B cell (primary cell): ENCODE measurements around the gene KCNA10. TPM values are rescaled to one million over a fixed set of nuclear protein-coding genes. Genes with fewer than 3 reads are reported as not detected.

Experiments
- ATAC-seq: fragments of 200-7000 bp; cut with Tn5 transposase; one replicate; pipeline ENCODE4 v1.10.0; 2021; ENCODE audit warnings: low read depth, mild to moderate bottlenecking, moderate number of reproducible peaks, moderate library complexity
- CTCF ChIA-PET: fragments of 350-600 bp; sonication (Branson Sonifier 250); formaldehyde crosslinking; loops from one replicate; lab custom pipeline; 2021; ENCODE audit warnings: antibody characterized with exemption, inconsistent platforms; lab: Charles Lee
- POLR2A ChIA-PET: fragments of 350-600 bp; sonication (Branson Sonifier 250); formaldehyde crosslinking; loops from one replicate; lab custom pipeline; 2021; ENCODE audit warnings: antibody characterized with exemption; lab: Charles Lee
- DNase-seq: peaks from one replicate; pipeline ENCODE4 v3.0.0; 2013
- H2AFZ ChIP-seq: 2 replicates; pipeline ENCODE4 v1.6.1; 2012; ENCODE audit warnings: mild to moderate bottlenecking, low read depth, low read length; ENCODE audit not compliant: insufficient read depth, poor library complexity, severe bottlenecking
- H3K27ac ChIP-seq, 2 donors: 1 replicate in 1 of 2; 2 replicates in 1 of 2; pipeline ENCODE4 v1.5.1; 2012 to 2013; ENCODE audit warnings: low read length in 2 of 2, mild to moderate bottlenecking in 2 of 2, moderate library complexity in 1 of 2
- H3K27me3 ChIP-seq, 4 experiments: fragments of 200-600 bp in 1 of 4; sonication (generic) in 1 of 4; replicated peaks in 1 of 4; 1 replicate in 2 of 4; 2 replicates in 2 of 4; pipeline versions ENCODE4 v1.6.1 to v1.7.0; 2013 to 2016; ENCODE audit warnings: low read length in 3 of 4, mild to moderate bottlenecking in 2 of 4, mixed read lengths in 1 of 4, moderate library complexity in 1 of 4; ENCODE audit not compliant: insufficient read depth in 4 of 4, control insufficient read depth in 3 of 4; ENCODE audit errors: control extremely low read depth in 1 of 4
- H3K36me3 ChIP-seq, 2 experiments: replicated peaks in 1 of 2; 1 replicate in 1 of 2; 2 replicates in 1 of 2; pipeline versions ENCODE4 v1.6.1 to v1.7.1; 2013; ENCODE audit warnings: low read length in 1 of 2; ENCODE audit not compliant: insufficient read depth in 2 of 2, control insufficient read depth in 1 of 2; ENCODE audit errors: control extremely low read depth in 1 of 2, extremely low read depth in 1 of 2
- H3K4me1 ChIP-seq, 2 donors: fragments of 200-600 bp in 1 of 2; sonication (generic) in 1 of 2; 1 replicate in 1 of 2; 2 replicates in 1 of 2; pipeline versions ENCODE4 v1.5.1 to v1.6.1; 2013 to 2017; ENCODE audit warnings: low read length in 2 of 2; ENCODE audit not compliant: control insufficient read depth in 2 of 2, insufficient read depth in 2 of 2
- H3K4me2 ChIP-seq: replicated peaks from 2 replicates; pipeline ENCODE3; 2012; ENCODE audit warnings: mild to moderate bottlenecking, low read depth, low read length; ENCODE audit not compliant: poor library complexity, severe bottlenecking
- H3K4me3 ChIP-seq, 5 experiments: fragments of 200-600 bp in 1 of 5; sonication (generic) in 1 of 5; 1 replicate in 3 of 5; 2 replicates in 2 of 5; pipeline versions ENCODE4 v1.5.1 to v1.7.0; 2011 to 2016; ENCODE audit warnings: low read length in 4 of 5, mild to moderate bottlenecking in 4 of 5, low read depth in 2 of 5, control low read depth in 1 of 5, moderate library complexity in 1 of 5; ENCODE audit not compliant: insufficient read depth in 1 of 5; ENCODE audit errors: control extremely low read depth in 1 of 5, extremely low read depth in 1 of 5
- H3K79me2 ChIP-seq: fragments of 200-600 bp; sonication (generic); one replicate; pipeline ENCODE4 v1.6.0; 2016; ENCODE audit warnings: low read length; ENCODE audit not compliant: control insufficient read depth, insufficient read depth
- H3K9ac ChIP-seq: fragments of 200-600 bp; sonication (generic); 2 replicates; pipeline ENCODE4 v1.6.1; 2017; ENCODE audit warnings: mild to moderate bottlenecking, low read length, moderate library complexity
- H3K9me3 ChIP-seq, 3 donors: one replicate each; pipeline versions ENCODE4 v1.6.1 to v1.7.1; 2013; ENCODE audit warnings: low read length in 2 of 3; ENCODE audit not compliant: control insufficient read depth in 2 of 3, insufficient read depth in 1 of 3; ENCODE audit errors: control extremely low read depth in 1 of 3
- H4K20me1 ChIP-seq: 2 replicates; pipeline ENCODE4 v1.6.0; 2012; ENCODE audit warnings: mild to moderate bottlenecking, low read length; ENCODE audit not compliant: insufficient read depth, control insufficient read depth, poor library complexity, severe bottlenecking
- H3K27ac Mint-ChIP-seq: one replicate; pipeline ENCODE4 v1.8.0; 2021; ENCODE audit warnings: mixed read lengths
- H3K27me3 Mint-ChIP-seq: one replicate; pipeline ENCODE4 v1.8.0; 2021; ENCODE audit warnings: mixed read lengths
- H3K4me1 Mint-ChIP-seq: one replicate; pipeline ENCODE4 v1.8.0; 2021; ENCODE audit warnings: mixed read lengths
- H3K4me3 Mint-ChIP-seq: one replicate; pipeline ENCODE4 v1.8.0; 2021; ENCODE audit warnings: mixed read lengths
- H3K9me3 Mint-ChIP-seq: one replicate; pipeline ENCODE4 v1.8.0; 2022; ENCODE audit warnings: mixed read lengths; ENCODE audit not compliant: insufficient read depth
- CTCF ChIP-seq: fragments of 200-600 bp; IDR thresholded peaks from one replicate; pipeline ENCODE4 v1.8.0; 2022; ENCODE audit warnings: antibody characterized with exemption, mild to moderate bottlenecking
- EZH2 ChIP-seq: IDR thresholded peaks from 2 replicates; pipeline ENCODE4 v1.6.1; 2012; ENCODE audit warnings: borderline replicate concordance, low read depth, mild to moderate bottlenecking, moderate library complexity, low read length; ENCODE audit not compliant: insufficient read depth, poor library complexity, severe bottlenecking
- WGBS: methylation state at CpG from one replicate; pipeline ENCODE4 v1.1.5; 2013; ENCODE audit warnings: missing lambda C conversion rate; ENCODE audit not compliant: insufficient coverage; 5-methylcytosine and 5-hydroxymethylcytosine counted together
- intact Hi-C: fragments of 100-400 bp; cut with micrococcal nuclease; formaldehyde crosslinking; loops from one replicate; pipeline ENCODE4 v1.10.0; 2022
- polyA plus RNA-seq: library from polyadenylated mRNA; depleted of rRNA; stranded (reverse); fragments of >200 nt; gene quantifications from 2 replicates; pipeline ENCODE4 v1.2.3, GENCODE V29; 2012
- total RNA-seq, 2 donors: library from RNA; stranded (reverse); fragments of 120-200 nt in 1 of 2; gene quantifications; 1 replicate in 1 of 2; 2 replicates in 1 of 2; pipeline versions ENCODE4 v1.2.3 to v1.2.4, GENCODE V29; 2013 to 2022

The KCNA10 gene
- total and polyA plus RNA-seq, 2 donors (not counting 1 experiment from before 2014, with no cell fraction given): not detected

- Histone ChIP-seq H3K4me2 (no peak overlapping the region), H4K20me1 (no peaks in the 10 kb centered on the region), H3K27me3 (peaks cover 0 to 47% (median 19%) of the 10 kb centered on the region in 4 experiments), H3K36me3 (no peaks in the 10 kb centered on the region), H3K27ac (no peak overlapping the region), H2AFZ (no peak overlapping the region), H3K9me3 (peaks cover 0 to 3% (median 0%) of the 10 kb centered on the region in 3 donors), H3K9ac (no peak overlapping the region), H3K4me1 (peaks cover 9 to 12% of the 10 kb centered on the region in 2 donors), H3K4me3 (no peak overlapping the region), H3K79me2 (no peaks in the 10 kb centered on the region)
- ChIA-PET POLR2A (no interaction called here), CTCF (interaction anchor here (0.7 to 4.4 kb wide), 7 partner anchors 12 to 225 kb away, joined by 3 to 73 read pairs (median 4); no protein-coding TSS in a partner anchor)
- peaks cover 59% of the 10 kb centered on the region for H3K27me3 Mint-ChIP-seq
- 89% methylated on average over 3 of the region's 3 CpGs for WGBS
- DNase-seq (no peak), ATAC-seq (no peak)
- intact Hi-C loops: no loop called here
- H3K27ac Mint-ChIP-seq: no peak overlapping the region
- peaks cover 4% of the 10 kb centered on the region for H3K4me1 Mint-ChIP-seq
- no peaks in the 10 kb centered on the region for H3K9me3 Mint-ChIP-seq
- TF ChIP-seq EZH2 (no peak), CTCF (no peak)
- no peak overlapping the region for H3K4me3 Mint-ChIP-seq
These were observed 38.5 kb upstream of the KCNA10 start for GRCh38 chr1:110557481-110557880.

GRCh38 chr1:110556471-110556807 lies 37.5 kb upstream of the KCNA10 start:
- CTCF ChIA-PET: interaction anchor here (0.6 to 4.4 kb wide), 14 partner anchors 14 to 482 kb away, joined by 3 to 73 read pairs (median 6); no protein-coding TSS in a partner anchor
- peaks cover 9 to 12% of the 10 kb centered on the region in 2 donors for H3K4me1 ChIP-seq
- H3K9me3 Mint-ChIP-seq: no peaks in the 10 kb centered on the region
- no peak overlapping the region for H3K27ac ChIP-seq
- H3K27me3 ChIP-seq: peaks cover 0 to 58% (median 21%) of the 10 kb centered on the region in 4 experiments
- H2AFZ ChIP-seq: no peak overlapping the region
- no peaks in the 10 kb centered on the region for H3K36me3 ChIP-seq
- H4K20me1 ChIP-seq: no peaks in the 10 kb centered on the region
- no peak for TF ChIP-seq CTCF
- no peak for TF ChIP-seq EZH2
- ATAC-seq (no peak), DNase-seq (no peak)
- POLR2A ChIA-PET: no interaction called here
- H3K27me3 Mint-ChIP-seq: peaks cover 66% of the 10 kb centered on the region
- WGBS: 43% methylated on average over 5 of the region's 5 CpGs
- no peak overlapping the region for H3K27ac Mint-ChIP-seq
- no peak overlapping the region for H3K4me3 Mint-ChIP-seq
- H3K4me2 ChIP-seq: no peak overlapping the region
- no peak overlapping the region for H3K9ac ChIP-seq
- H3K4me3 ChIP-seq: no peak overlapping the region
- H3K9me3 ChIP-seq: peaks cover 0 to 3% (median 0%) of the 10 kb centered on the region in 3 donors
- peaks cover 4% of the 10 kb centered on the region for H3K4me1 Mint-ChIP-seq
- no peaks in the 10 kb centered on the region for H3K79me2 ChIP-seq
- intact Hi-C loops: no loop called here
